ENCODE measurements around the gene PCDH9.
A peak's percentile ranks its signal among the peaks of the same experiment; 100 is the strongest.

The PCDH9 gene, protein sequence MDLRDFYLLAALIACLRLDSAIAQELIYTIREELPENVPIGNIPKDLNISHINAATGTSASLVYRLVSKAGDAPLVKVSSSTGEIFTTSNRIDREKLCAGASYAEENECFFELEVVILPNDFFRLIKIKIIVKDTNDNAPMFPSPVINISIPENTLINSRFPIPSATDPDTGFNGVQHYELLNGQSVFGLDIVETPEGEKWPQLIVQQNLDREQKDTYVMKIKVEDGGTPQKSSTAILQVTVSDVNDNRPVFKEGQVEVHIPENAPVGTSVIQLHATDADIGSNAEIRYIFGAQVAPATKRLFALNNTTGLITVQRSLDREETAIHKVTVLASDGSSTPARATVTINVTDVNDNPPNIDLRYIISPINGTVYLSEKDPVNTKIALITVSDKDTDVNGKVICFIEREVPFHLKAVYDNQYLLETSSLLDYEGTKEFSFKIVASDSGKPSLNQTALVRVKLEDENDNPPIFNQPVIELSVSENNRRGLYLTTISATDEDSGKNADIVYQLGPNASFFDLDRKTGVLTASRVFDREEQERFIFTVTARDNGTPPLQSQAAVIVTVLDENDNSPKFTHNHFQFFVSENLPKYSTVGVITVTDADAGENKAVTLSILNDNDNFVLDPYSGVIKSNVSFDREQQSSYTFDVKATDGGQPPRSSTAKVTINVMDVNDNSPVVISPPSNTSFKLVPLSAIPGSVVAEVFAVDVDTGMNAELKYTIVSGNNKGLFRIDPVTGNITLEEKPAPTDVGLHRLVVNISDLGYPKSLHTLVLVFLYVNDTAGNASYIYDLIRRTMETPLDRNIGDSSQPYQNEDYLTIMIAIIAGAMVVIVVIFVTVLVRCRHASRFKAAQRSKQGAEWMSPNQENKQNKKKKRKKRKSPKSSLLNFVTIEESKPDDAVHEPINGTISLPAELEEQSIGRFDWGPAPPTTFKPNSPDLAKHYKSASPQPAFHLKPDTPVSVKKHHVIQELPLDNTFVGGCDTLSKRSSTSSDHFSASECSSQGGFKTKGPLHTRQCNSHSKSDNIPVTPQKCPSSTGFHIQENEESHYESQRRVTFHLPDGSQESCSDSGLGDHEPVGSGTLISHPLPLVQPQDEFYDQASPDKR (N-terminal part only)

GRCh38 chr13:67229481-67230403 is at the start of gene PCDH9:
PCDH9 (minus strand) TSS chr13:67230336; CDS start chr13:67228440, 1,896 bp downstream.
- H3K4me3 ChIP-seq (ENCODE audit: low read length) = peak within 1 kb of the TSS; percentile 87
- no peak within 1 kb of the TSS for H3K27ac ChIP-seq (ENCODE audit: low read length)

DNA sequence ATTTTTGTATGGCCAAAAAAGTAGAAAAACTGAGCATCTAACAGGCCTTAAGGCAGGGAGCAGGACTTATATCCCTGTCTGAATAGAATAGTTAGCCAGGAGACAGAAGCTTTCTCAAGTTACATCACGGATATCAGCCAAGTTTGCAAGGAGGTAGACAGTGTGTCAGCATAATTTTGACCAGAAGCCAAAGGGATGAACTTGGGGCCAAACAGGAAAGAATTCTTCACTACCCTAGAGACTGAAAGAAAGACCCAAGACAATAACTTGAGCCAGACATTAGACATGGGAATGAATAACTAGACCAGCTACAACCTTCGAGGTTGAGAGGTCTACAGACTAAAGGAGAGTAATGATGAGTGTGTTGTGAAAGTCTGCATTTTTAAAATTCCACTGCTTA is 48.1 kb upstream of the PCDH9 start:
- H3K4me1 ChIP-seq (ENCODE audit: control insufficient read depth, low read depth, low read length) = peaks cover 12% of the 10 kb centered on the region
- H3K27me3 ChIP-seq (ENCODE audit: control insufficient read depth, insufficient read depth, low read length) = no peaks in the 10 kb centered on the region
- no peak overlapping the region for H3K27ac ChIP-seq (ENCODE audit: low read length)
- no peaks in the 10 kb centered on the region for H3K36me3 ChIP-seq (ENCODE audit: control insufficient read depth, low read depth, low read length)
- H3K9ac ChIP-seq (ENCODE audit: low read length) = no peak overlapping the region
- no peak overlapping the region for H3K4me3 ChIP-seq (ENCODE audit: low read length)
- no peaks in the 10 kb centered on the region for H3K9me3 ChIP-seq (ENCODE audit: control insufficient read depth, low read depth, low read length)

More at GRCh38 chr13:67229481-67230403, at the start of gene PCDH9:
- Histone ChIP-seq H3K27me3 (ENCODE audit: control insufficient read depth, insufficient read depth, low read length) (peaks cover 33% of the 10 kb centered on the region), H3K9me3 (ENCODE audit: control insufficient read depth, low read depth, low read length) (no peaks in the 10 kb centered on the region), H3K36me3 (ENCODE audit: control insufficient read depth, low read depth, low read length) (no peaks in the 10 kb centered on the region), H3K9ac (ENCODE audit: low read length) (peak within 1 kb of the TSS; percentile 68), H3K4me1 (ENCODE audit: control insufficient read depth, low read depth, low read length) (no peaks in the 10 kb centered on the region)

DNA sequence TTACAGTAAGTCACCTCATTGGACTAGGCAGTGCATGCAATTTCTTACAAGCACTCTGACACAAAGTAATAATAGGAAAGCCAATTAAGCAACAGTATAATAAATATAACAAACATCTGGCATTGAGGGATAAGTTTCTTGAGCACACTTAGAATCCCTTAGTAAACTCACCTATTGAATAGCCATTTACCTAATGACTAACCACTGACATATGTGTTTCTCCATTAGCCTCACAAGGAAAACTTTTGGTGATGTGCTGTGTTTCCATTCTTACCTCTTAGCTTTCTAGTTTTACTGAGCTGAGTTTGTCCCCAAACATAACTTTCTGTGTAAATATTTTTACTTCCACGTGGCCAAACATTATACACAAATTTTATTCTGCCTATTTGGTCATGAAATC is 47.4 kb upstream of the PCDH9 start:
- Histone ChIP-seq H3K9ac (ENCODE audit: low read length) (no peak overlapping the region), H3K4me1 (ENCODE audit: control insufficient read depth, low read depth, low read length) (peaks cover 14% of the 10 kb centered on the region), H3K27ac (ENCODE audit: low read length) (no peak overlapping the region), H3K27me3 (ENCODE audit: control insufficient read depth, insufficient read depth, low read length) (no peaks in the 10 kb centered on the region), H3K4me3 (ENCODE audit: low read length) (no peak overlapping the region), H3K9me3 (ENCODE audit: control insufficient read depth, low read depth, low read length) (no peaks in the 10 kb centered on the region), H3K36me3 (ENCODE audit: control insufficient read depth, low read depth, low read length) (no peaks in the 10 kb centered on the region)

DNA sequence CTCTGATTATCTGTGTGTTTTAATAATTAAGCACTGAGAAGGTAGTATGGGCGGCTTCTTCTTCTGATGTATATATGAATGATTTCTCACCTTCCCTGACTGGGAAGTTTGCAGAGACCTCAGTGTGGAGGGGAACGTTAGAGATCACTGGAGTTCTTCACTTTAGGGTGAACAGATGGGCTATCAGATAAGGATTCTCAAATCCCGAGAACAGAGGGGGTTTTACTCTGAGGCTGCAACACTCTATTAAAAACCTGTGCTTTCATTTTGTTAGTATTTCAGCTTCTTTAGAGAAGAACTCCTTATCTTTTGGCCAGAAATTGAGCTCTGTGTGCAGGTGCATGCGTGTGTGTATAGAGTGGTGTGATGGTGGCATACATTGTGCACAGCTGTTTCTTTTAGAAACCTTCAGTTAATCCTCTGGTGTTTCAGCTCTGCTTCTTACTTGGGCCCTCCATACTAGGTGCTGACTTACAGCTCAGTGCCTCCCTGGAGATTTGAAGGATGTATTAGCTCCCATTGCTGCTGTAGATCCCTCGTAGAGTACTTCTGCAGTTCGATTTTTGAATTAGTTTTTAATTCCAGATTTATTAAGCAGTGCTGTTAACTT is 45.3 kb upstream of the PCDH9 start:
- Histone ChIP-seq H3K36me3 (ENCODE audit: control insufficient read depth, low read depth, low read length) (no peaks in the 10 kb centered on the region), H3K27ac (ENCODE audit: low read length) (no peak overlapping the region), H3K4me1 (ENCODE audit: control insufficient read depth, low read depth, low read length) (peaks cover 11% of the 10 kb centered on the region), H3K27me3 (ENCODE audit: control insufficient read depth, insufficient read depth, low read length) (no peaks in the 10 kb centered on the region), H3K9me3 (ENCODE audit: control insufficient read depth, low read depth, low read length) (no peaks in the 10 kb centered on the region), H3K4me3 (ENCODE audit: low read length) (no peak overlapping the region), H3K9ac (ENCODE audit: low read length) (no peak overlapping the region)

- no peaks in the 10 kb centered on the region for H3K36me3 ChIP-seq (ENCODE audit: control insufficient read depth, low read depth, low read length)
- H3K9me3 ChIP-seq (ENCODE audit: control insufficient read depth, low read depth, low read length) = no peaks in the 10 kb centered on the region
- peak overlapping the region; percentile 3 for H3K4me3 ChIP-seq (ENCODE audit: low read length)
- no peak overlapping the region for H3K27ac ChIP-seq (ENCODE audit: low read length)
- no peaks in the 10 kb centered on the region for H3K27me3 ChIP-seq (ENCODE audit: control insufficient read depth, insufficient read depth, low read length)
- H3K9ac ChIP-seq (ENCODE audit: low read length) = no peak overlapping the region
- peaks cover 11% of the 10 kb centered on the region for H3K4me1 ChIP-seq (ENCODE audit: control insufficient read depth, low read depth, low read length)
Measured at GRCh38 chr13:67273001-67273400, 42.9 kb upstream of the PCDH9 start.

GRCh38 chr13:67267136-67267535 is 37.0 kb upstream of the PCDH9 start:
- H3K9ac ChIP-seq (ENCODE audit: low read length) = no peak overlapping the region
- H3K4me3 ChIP-seq (ENCODE audit: low read length) = no peak overlapping the region

GRCh38 chr13:67259208-67259607 is 29.1 kb upstream of the PCDH9 start:
- no peak overlapping the region for H3K4me3 ChIP-seq (ENCODE audit: low read length)
- H3K27me3 ChIP-seq (ENCODE audit: control insufficient read depth, insufficient read depth, low read length) = no peaks in the 10 kb centered on the region
- peaks cover 17% of the 10 kb centered on the region for H3K4me1 ChIP-seq (ENCODE audit: control insufficient read depth, low read depth, low read length)
- no peak overlapping the region for H3K9ac ChIP-seq (ENCODE audit: low read length)
- no peaks in the 10 kb centered on the region for H3K9me3 ChIP-seq (ENCODE audit: control insufficient read depth, low read depth, low read length)
- H3K27ac ChIP-seq (ENCODE audit: low read length) = no peak overlapping the region
- no peaks in the 10 kb centered on the region for H3K36me3 ChIP-seq (ENCODE audit: control insufficient read depth, low read depth, low read length)

More at GRCh38 chr13:67267136-67267535, 37.0 kb upstream of the PCDH9 start:
- H3K27me3 ChIP-seq (ENCODE audit: control insufficient read depth, insufficient read depth, low read length) = no peaks in the 10 kb centered on the region
- H3K9me3 ChIP-seq (ENCODE audit: control insufficient read depth, low read depth, low read length) = no peaks in the 10 kb centered on the region
- H3K27ac ChIP-seq (ENCODE audit: low read length) = no peak overlapping the region
- no peaks in the 10 kb centered on the region for H3K36me3 ChIP-seq (ENCODE audit: control insufficient read depth, low read depth, low read length)
- H3K4me1 ChIP-seq (ENCODE audit: control insufficient read depth, low read depth, low read length) = no peaks in the 10 kb centered on the region

DNA sequence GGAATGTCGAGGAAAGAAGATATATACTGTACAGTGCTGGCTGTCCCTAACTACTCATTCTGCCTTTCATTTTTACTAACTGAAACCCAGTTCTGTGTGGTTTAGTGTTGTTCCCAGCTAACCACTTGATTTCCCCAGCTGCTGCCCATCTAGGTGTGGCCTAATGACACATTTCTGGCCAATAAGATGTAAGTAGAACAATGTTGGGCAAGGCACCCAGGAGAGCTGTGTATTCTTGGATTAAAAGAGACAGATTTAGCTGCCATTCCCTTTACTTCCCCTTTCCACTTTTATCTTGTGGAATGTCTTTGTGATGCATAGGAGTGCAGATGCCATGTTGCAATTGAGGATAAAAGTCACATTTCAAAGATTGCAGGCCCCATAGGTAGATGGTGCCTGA is 28.3 kb upstream of the PCDH9 start:
- H3K9ac ChIP-seq (ENCODE audit: low read length) = no peak overlapping the region
- H3K27me3 ChIP-seq (ENCODE audit: control insufficient read depth, insufficient read depth, low read length) = no peaks in the 10 kb centered on the region
- no peak overlapping the region for H3K4me3 ChIP-seq (ENCODE audit: low read length)
- H3K27ac ChIP-seq (ENCODE audit: low read length) = no peak overlapping the region
- no peaks in the 10 kb centered on the region for H3K9me3 ChIP-seq (ENCODE audit: control insufficient read depth, low read depth, low read length)
- no peaks in the 10 kb centered on the region for H3K36me3 ChIP-seq (ENCODE audit: control insufficient read depth, low read depth, low read length)
- H3K4me1 ChIP-seq (ENCODE audit: control insufficient read depth, low read depth, low read length) = peaks cover 17% of the 10 kb centered on the region

- no peaks in the 10 kb centered on the region for H3K27me3 ChIP-seq (ENCODE audit: control insufficient read depth, insufficient read depth, low read length)
- H3K9me3 ChIP-seq (ENCODE audit: control insufficient read depth, low read depth, low read length) = no peaks in the 10 kb centered on the region
- H3K27ac ChIP-seq (ENCODE audit: low read length) = no peak overlapping the region
- no peak overlapping the region for H3K9ac ChIP-seq (ENCODE audit: low read length)
- H3K4me1 ChIP-seq (ENCODE audit: control insufficient read depth, low read depth, low read length) = no peaks in the 10 kb centered on the region
- H3K36me3 ChIP-seq (ENCODE audit: control insufficient read depth, low read depth, low read length) = no peaks in the 10 kb centered on the region
- H3K4me3 ChIP-seq (ENCODE audit: low read length) = no peak overlapping the region
Measured at GRCh38 chr13:67238861-67239260, 8.7 kb upstream of the PCDH9 start.

DNA sequence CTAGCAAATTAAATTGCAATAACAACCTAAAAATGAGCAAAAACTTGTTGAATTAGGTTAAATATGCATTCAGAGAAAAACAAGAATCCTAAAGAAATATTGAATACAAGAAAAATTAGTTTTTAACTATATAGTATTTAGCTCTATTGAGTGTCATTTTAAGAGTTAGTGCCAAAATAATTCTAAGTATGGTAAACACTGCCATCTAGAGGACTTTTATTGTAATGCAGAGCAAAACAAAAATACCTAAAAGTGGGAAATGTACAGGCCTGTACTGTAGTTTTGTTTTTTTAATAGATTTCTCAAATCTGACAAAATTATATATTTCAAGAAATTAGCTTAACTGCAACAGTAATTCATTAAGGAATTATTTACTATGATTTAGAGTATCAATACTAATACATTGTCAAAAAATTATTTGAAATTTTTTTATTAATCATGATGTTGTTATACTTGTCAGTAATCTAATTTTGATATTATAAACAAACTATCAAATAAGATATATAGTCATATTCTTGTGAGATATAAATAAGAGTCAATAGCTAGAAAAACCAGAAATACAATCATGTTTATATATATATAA is 8.2 kb upstream of the PCDH9 start:
- Histone ChIP-seq H3K27ac (ENCODE audit: low read length) (no peak overlapping the region), H3K36me3 (ENCODE audit: control insufficient read depth, low read depth, low read length) (no peaks in the 10 kb centered on the region), H3K9me3 (ENCODE audit: control insufficient read depth, low read depth, low read length) (no peaks in the 10 kb centered on the region), H3K4me1 (ENCODE audit: control insufficient read depth, low read depth, low read length) (no peaks in the 10 kb centered on the region), H3K9ac (ENCODE audit: low read length) (no peak overlapping the region), H3K27me3 (ENCODE audit: control insufficient read depth, insufficient read depth, low read length) (no peaks in the 10 kb centered on the region), H3K4me3 (ENCODE audit: low read length) (no peak overlapping the region)
